ENCODE measurements around the gene SWT1. TPM values are rescaled to one million over a fixed set of nuclear protein-coding genes. Genes with fewer than 3 reads are reported as not detected.
A peak's percentile ranks its signal among the peaks of the same experiment; 100 is the strongest.

The SWT1 gene
- total and polyA plus RNA-seq, 9 of the 15 experiments (the other 6 are each of a cell fraction or from before 2014, with no cell fraction given): 1.5 to 3.4 (median 2.3) TPM

DNA sequence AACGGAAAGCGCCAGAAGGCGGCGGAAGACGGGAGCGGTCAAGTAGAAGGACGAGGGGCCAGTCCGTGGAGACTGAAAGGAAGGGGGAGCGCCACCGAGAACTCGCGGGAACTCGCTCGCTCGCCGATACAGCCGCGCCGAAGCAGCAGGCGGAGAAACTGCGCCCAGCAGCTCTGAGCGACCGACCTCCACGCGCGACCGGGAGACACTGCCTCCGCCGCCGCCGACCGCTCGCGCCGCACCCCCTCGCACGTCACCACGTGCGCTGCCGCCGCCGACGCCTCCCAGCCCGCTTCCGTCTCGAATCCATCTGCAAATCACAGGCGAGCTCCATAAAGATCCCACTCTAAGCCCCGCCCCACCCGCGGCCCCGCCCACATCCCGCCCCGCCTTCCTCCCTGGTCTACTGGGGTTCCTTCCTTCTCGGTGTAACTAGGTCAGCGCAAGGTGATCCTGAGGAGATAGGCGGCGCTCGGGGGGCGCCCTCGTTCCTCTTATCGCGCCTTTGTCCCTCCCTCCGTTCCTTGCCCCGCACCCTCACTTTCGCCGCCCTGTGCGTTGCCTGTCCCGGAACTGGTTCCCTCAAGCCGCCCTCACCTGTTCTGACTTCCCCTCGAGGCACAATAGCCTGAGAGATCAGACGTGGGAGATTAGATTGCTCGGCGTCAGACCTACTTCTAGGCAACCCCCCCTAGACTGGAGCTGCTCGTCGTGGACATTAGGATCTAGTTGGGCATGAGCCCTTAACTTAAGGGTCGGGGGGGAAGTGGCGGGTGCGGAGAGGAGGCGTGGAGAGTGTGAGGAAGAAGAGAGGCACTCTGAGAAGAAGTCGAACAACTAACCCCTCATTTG lies 160.3 kb downstream of the SWT1 start, which contains the start of gene IVNS1ABP (continued):
- peak; percentile 71 for TF ChIP-seq ZNF395 (CRISPR knock-in tag; IDR thresholded peaks at IDR 0.05)
- peak; percentile 71; the same call in 1 of the 2 replicates for TF ChIP-seq NR4A1 (CRISPR knock-in tag; IDR thresholded peaks at IDR 0.05)
- TF ChIP-seq NR4A1 (tag; IDR thresholded peaks at IDR 0.05): peak; percentile 62; the same call in 1 of the 2 replicates
- peak; percentile 85 for TF ChIP-seq TFAP4 (CRISPR knock-in tag; IDR thresholded peaks at IDR 0.05; ENCODE audit: borderline replicate concordance)
- peak; percentile 42; the same call in 1 of the 2 replicates for TF ChIP-seq BCOR (IDR thresholded peaks at IDR 0.05)
- TF ChIP-seq KAT7 (CRISPR knock-in tag; IDR thresholded peaks at IDR 0.05; ENCODE audit: borderline replicate concordance): peak; percentile 93
- TF ChIP-seq SRF (CRISPR knock-in tag; IDR thresholded peaks at IDR 0.05): peak in 1 of 2 experiments; percentile 56; a peak in 1 of 4 replicates
- TF ChIP-seq CCAR2 (IDR thresholded peaks at IDR 0.05; ENCODE audit: low read depth, low read length): 0 out of 2 replicates have a peak, but pooled peaks have one; percentile 34
- peak; percentile 92 for TF ChIP-seq CHAMP1 (IDR thresholded peaks at IDR 0.05)
- peak; percentile 48 for TF ChIP-seq RBBP5 (IDR thresholded peaks at IDR 0.05; ENCODE audit: borderline replicate concordance, insufficient read depth, low read length, poor library complexity, severe bottlenecking)
- TF ChIP-seq EP400 (IDR thresholded peaks at IDR 0.05): peak; percentile 87; the same call in 1 of the 2 replicates
- no peak for TF ChIP-seq POU5F1 (IDR thresholded peaks at IDR 0.05; ENCODE audit: borderline replicate concordance, low read depth, low read length, partially characterized antibody)
- 0 out of 2 replicates have a peak, but pooled peaks have one; percentile 34 for TF ChIP-seq KDM2B (CRISPR knock-in tag; IDR thresholded peaks at IDR 0.05)
- peak; percentile 85; the same call in 1 of the 2 replicates for TF ChIP-seq ATF6 (CRISPR knock-in tag; IDR thresholded peaks at IDR 0.05)
- 0 out of 2 replicates have a peak, but pooled peaks have one; percentile 9 for TF ChIP-seq PHB (CRISPR knock-in tag; IDR thresholded peaks at IDR 0.05)
- 0 out of 2 replicates have a peak, but pooled peaks have one; percentile 14 for TF ChIP-seq HOXB6 (CRISPR knock-in tag; IDR thresholded peaks at IDR 0.05; ENCODE audit: borderline replicate concordance)
- peak; percentile 67; the same call in 1 of the 2 replicates for TF ChIP-seq GATAD2B (IDR thresholded peaks at IDR 0.05; ENCODE audit: borderline replicate concordance)
- no peak for TF ChIP-seq PRPF4 (IDR thresholded peaks at IDR 0.05; ENCODE audit: insufficient read depth, low read depth, low read length, poor library complexity, severe bottlenecking)
